ENCODE data around the gene HILPDA. TPM values are rescaled to one million over a fixed set of nuclear protein-coding genes. Genes with fewer than 3 reads are reported as not detected.

The HILPDA gene
- total and polyA plus RNA-seq, 9 of the 15 experiments (the other 6 are each of a cell fraction or from before 2014, with no cell fraction given): 8.3 to 71.8 (median 23.5) TPM

GRCh38 chr7:128409596-128410450 is 45.9 kb upstream of the HILPDA start, which contains the start of gene IMPDH1 (continued):
- TF ChIP-seq ZBTB26 (CRISPR knock-in tag; IDR thresholded peaks at IDR 0.05) (peak; percentile 73; the same call in 1 of the 2 replicates), HDAC1 (IDR thresholded peaks at IDR 0.05) (peak in 1 of 2 experiments; percentile 52; a peak in 2 of 4 replicates), NR2C2 (CRISPR knock-in tag; IDR thresholded peaks at IDR 0.05) (no peak), NR2C2 (tag; IDR thresholded peaks at IDR 0.05) (peak; percentile 62; the same call in 1 of the 2 replicates), MTA3 (IDR thresholded peaks at IDR 0.05; ENCODE audit: borderline replicate concordance) (peak; percentile 85), POLR2AphosphoS5 (IDR thresholded peaks at IDR 0.05; ENCODE audit: control insufficient read depth, insufficient read depth, low read depth, low read length) (peak; percentile 62; the same call in 1 of the 2 replicates), PKNOX1 (IDR thresholded peaks at IDR 0.05) (no peak), POLR3A (IDR thresholded peaks at IDR 0.05; ENCODE audit: borderline replicate concordance, extremely low read depth, insufficient read depth, insufficient read length) (no peak), KDM4B (IDR thresholded peaks at IDR 0.05; ENCODE audit: borderline replicate concordance in 2 of 2, low read depth in 1 of 2) (peak in 1 of 2 experiments; percentile 54; a peak in 1 of 4 replicates), ZNF224 (CRISPR knock-in tag; IDR thresholded peaks at IDR 0.05) (no peak), MBD1 (CRISPR knock-in tag; IDR thresholded peaks at IDR 0.05) (no peak), ZNF76 (CRISPR knock-in tag; IDR thresholded peaks at IDR 0.05; ENCODE audit: borderline replicate concordance) (peak; percentile 54; the same call in 1 of the 2 replicates), HNRNPL (IDR thresholded peaks at IDR 0.05; ENCODE audit: low read depth, low read length) (peak; percentile 82), BCOR (IDR thresholded peaks at IDR 0.05) (peak; percentile 70; the same call in 1 of the 2 replicates), FIP1L1 (IDR thresholded peaks at IDR 0.05; ENCODE audit: low read depth, low read length, poor library complexity, severe bottlenecking) (no peak), ZNF695 (CRISPR knock-in tag; IDR thresholded peaks at IDR 0.05) (no peak)

Measured in K562 (cell line).